ENCODE measurements around the gene GPSM1. TPM values are rescaled to one million over a fixed set of nuclear protein-coding genes. Genes with fewer than 3 reads are reported as not detected.
"Not testable (repeated sequence)": the region's sequence is repeated elsewhere in the genome, so short reads cannot be mapped to it uniquely, and the experiment has no call there.

GPSM1 gene
- total RNA-seq, 2 donors from 2014 or later, result 2.3 to 3.4 TPM

DNA sequence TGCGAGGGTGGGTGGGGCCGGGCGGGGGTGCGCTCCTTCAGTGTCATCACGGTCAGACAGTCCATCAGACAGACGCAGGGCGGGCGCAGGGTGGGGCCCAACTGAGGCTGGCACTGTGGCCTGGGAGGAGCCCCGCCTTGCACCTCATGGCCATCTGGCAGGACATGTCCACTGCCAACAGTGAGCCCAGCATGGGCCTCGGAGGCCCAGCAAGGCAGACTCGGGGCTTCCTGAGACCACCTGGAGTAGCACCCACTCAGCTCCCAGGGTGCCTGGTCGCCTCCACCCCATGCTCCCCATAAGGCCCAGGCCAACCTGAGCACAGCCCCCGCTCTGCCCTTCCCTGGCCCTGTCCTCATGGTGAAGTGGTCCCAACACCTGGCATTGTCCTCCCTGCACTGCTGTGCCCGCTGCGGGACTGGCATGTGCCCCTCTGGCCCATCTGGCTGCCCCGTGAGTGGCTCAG lies 8.5 kb upstream of the GPSM1 start:
- Histone ChIP-seq H3K36me3 (no peaks in the 10 kb centered on the region), H3K27me3 (no peaks in the 10 kb centered on the region), H3K9ac (ENCODE audit: low read depth in 2 of 2, low read length in 2 of 2) (no peak overlapping the region), H3K4me3 (no peak overlapping the region), H3K27ac (no peak overlapping the region), H3K9me3 (no peaks in the 10 kb centered on the region), H3K4me1 (no peaks in the 10 kb centered on the region)
- TF ChIP-seq, protein P1, sequence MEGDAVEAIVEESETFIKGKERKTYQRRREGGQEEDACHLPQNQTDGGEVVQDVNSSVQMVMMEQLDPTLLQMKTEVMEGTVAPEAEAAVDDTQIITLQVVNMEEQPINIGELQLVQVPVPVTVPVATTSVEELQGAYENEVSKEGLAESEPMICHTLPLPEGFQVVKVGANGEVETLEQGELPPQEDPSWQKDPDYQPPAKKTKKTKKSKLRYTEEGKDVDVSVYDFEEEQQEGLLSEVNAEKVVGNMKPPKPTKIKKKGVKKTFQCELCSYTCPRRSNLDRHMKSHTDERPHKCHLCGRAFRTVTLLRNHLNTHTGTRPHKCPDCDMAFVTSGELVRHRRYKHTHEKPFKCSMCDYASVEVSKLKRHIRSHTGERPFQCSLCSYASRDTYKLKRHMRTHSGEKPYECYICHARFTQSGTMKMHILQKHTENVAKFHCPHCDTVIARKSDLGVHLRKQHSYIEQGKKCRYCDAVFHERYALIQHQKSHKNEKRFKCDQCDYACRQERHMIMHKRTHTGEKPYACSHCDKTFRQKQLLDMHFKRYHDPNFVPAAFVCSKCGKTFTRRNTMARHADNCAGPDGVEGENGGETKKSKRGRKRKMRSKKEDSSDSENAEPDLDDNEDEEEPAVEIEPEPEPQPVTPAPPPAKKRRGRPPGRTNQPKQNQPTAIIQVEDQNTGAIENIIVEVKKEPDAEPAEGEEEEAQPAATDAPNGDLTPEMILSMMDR (IDR thresholded peaks at IDR 0.05), result no peak
- intact Hi-C loops (cut with DNase I), result no loop called here
- no peak for DNase-seq

DNA sequence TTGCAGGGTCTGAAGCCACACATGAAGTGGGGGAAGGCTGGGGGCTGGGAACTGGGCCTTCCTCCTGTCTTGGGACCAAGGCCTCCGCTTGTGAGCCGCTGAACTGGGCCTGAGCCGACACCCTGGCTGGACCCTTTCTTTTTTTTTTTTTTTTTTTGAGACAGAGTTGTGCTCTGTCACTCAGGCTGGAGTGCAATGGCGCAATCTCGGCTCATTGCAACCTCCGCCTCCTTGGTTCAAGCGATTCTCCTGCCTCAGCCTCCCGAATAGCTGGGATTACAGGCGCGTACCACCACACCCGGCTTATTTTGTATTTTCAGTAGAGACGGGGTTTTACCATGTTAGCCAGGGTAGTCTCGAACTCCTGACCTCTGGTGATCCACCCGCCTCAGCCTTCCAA lies 8.1 kb upstream of the GPSM1 start:
- H3K36me3 ChIP-seq; H3K9ac ChIP-seq (ENCODE audit: low read depth in 2 of 2, low read length in 2 of 2); intact Hi-C loops (cut with DNase I); H3K9me3 ChIP-seq; H3K4me1 ChIP-seq; H3K27ac ChIP-seq; H3K4me3 ChIP-seq; H3K27me3 ChIP-seq; DNase-seq: not testable (repeated sequence)

DNA sequence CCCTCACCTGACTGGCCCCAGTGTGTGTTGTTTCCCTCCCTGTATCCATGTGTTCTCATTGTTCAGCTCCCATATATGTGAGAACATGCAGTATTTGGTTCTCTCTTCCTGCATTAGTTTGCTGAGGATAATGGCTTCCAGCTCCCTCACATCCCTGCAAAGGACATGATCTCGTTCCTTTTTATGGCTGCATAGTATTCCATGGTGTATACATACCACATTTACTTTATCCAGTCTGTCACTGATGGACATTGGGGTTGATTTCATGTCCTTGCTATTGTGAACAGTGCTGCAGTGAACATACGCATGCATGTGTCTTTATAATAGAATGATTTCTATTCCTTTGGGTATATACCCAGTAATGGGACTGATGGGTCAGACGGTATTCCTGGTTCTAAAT lies 7.4 kb upstream of the GPSM1 start:
- H3K36me3 ChIP-seq; intact Hi-C loops (cut with DNase I): not testable (repeated sequence)

DNA sequence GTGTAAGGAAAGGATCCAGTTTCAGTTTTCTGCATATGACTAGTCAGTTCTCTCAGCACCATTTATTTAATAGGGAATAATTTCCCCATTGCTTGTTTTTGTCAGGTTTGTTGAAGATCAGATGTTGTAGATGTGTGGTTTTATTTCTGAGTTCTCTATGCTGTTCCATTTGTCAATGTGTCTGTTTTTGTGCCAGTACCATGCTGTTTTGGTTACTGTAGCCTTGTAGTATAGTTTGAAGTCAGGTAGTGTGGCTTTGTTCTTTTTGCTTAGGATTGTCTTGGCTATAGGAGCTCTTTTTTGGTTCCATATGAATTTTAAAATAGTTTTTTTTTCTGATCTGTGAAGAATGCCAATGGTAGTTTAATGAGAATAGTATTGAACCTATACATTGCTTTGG lies 6.4 kb upstream of the GPSM1 start:
- H3K27me3 ChIP-seq; H3K4me3 ChIP-seq; H3K4me1 ChIP-seq; intact Hi-C loops (cut with DNase I); DNase-seq; H3K27ac ChIP-seq; H3K36me3 ChIP-seq; H3K9me3 ChIP-seq; H3K9ac ChIP-seq (ENCODE audit: low read depth in 2 of 2, low read length in 2 of 2): not testable (repeated sequence)

More for the DNA sequence above, 7.4 kb upstream of the GPSM1 start:
- H3K27ac ChIP-seq; H3K4me3 ChIP-seq; H3K27me3 ChIP-seq; H3K9me3 ChIP-seq; DNase-seq; H3K4me1 ChIP-seq; H3K9ac ChIP-seq (ENCODE audit: low read depth in 2 of 2, low read length in 2 of 2): not testable (repeated sequence)

DNA sequence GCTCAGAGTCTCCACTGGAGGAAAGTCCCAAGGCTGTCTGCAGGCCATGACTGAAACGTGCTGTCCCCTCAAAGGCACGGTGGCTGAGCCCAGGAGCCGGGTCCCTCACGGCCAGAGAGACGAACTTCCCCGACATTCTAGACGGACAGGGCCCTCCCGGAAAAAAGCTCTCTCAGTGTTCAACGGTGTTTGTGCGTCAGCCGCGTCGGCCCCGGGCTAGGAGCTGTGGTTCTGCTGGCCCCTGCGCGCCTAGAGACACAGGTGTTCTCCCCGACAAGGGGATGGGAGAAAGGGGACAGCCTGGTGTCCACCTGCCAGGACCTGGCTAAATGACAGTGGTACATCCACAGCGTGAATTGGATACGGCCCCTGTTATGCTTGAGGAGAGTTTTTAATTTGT lies 5.8 kb upstream of the GPSM1 start:
- no peak for DNase-seq
- intact Hi-C loops (cut with DNase I), result no loop called here

DNA sequence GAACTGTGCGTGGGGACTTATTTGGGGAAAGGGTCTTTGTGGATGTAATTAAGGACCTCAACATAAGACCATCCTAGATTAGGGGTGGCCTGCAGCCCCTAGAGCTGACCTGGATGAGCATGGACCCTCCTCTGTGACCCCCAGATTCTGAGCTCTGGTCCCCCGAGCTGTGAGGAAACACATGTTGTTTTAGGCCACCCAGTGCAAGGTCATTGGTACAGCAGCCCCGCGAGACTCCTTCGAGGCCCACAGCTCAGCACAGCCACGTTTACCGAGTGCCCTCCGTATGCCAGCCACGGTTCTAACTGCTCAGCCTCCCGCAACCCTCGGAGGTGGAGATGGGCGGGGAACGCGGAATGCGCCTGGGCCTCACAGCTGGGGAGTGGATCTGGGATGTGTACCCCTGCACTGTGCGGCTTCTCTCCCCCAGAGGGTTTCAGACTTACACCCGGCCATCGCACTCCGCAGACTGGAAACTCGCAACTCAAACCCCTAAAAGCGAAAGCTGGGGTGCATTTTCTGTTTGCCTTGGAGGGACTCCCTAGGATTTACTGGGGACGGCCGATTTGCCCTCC lies 4.5 kb upstream of the GPSM1 start:
- Histone ChIP-seq H3K9ac (ENCODE audit: low read depth in 2 of 2, low read length in 2 of 2) (no peak overlapping the region), H3K27ac (no peak overlapping the region), H3K4me1 (no peaks in the 10 kb centered on the region), H3K4me3 (no peak overlapping the region), H3K36me3 (no peaks in the 10 kb centered on the region), H3K9me3 (no peaks in the 10 kb centered on the region), H3K27me3 (peaks cover 6% of the 10 kb centered on the region)
- intact Hi-C loops (cut with DNase I), result no loop called here
- DNase-seq, result no peak
- TF ChIP-seq, protein P1 (IDR thresholded peaks at IDR 0.05), result no peak

More for the DNA sequence above, 5.8 kb upstream of the GPSM1 start:
- H3K4me1 ChIP-seq, result no peaks in the 10 kb centered on the region
- H3K9me3 ChIP-seq, result no peaks in the 10 kb centered on the region
- no peaks in the 10 kb centered on the region for H3K36me3 ChIP-seq
- TF ChIP-seq, protein P1 (IDR thresholded peaks at IDR 0.05), result no peak
- no peak overlapping the region for H3K4me3 ChIP-seq
- H3K9ac ChIP-seq (ENCODE audit: low read depth in 2 of 2, low read length in 2 of 2), result no peak overlapping the region
- peaks cover 4% of the 10 kb centered on the region for H3K27me3 ChIP-seq
- no peak overlapping the region for H3K27ac ChIP-seq

DNA sequence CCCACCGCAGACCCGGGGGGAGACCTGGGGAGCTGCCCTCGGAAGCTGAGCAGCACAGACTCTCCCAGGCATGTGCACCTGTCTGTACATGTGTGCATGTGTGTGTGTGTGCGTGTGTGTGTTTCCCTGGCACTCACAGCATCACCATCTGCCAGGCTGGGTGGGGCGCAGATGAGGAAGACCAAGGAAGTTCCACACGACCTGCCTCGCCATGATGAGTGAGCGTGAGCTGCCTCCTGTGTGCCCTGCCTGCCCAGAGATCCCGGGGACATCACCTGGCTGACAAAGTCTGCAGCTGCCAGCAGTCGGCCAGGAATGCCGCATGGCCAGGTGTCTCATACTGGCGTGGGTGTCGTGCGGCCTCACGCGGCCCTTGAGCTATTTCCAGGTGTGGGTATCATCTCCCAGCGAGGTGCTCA lies 4.0 kb upstream of the GPSM1 start:
- H3K27me3 ChIP-seq, result peaks cover 10% of the 10 kb centered on the region
- no peak for DNase-seq
- no peaks in the 10 kb centered on the region for H3K36me3 ChIP-seq
- no peaks in the 10 kb centered on the region for H3K4me1 ChIP-seq
- H3K9me3 ChIP-seq, result no peaks in the 10 kb centered on the region
- no peak overlapping the region for H3K4me3 ChIP-seq
- H3K9ac ChIP-seq (ENCODE audit: low read depth in 2 of 2, low read length in 2 of 2), result no peak overlapping the region
- H3K27ac ChIP-seq, result no peak overlapping the region
- intact Hi-C loops (cut with DNase I), result no loop called here
- TF ChIP-seq, protein P1 (IDR thresholded peaks at IDR 0.05), result no peak
